Panc1 (cell line): Measurements from ENCODE around the gene RASAL1. TPM values are rescaled to one million over a fixed set of nuclear protein-coding genes. Genes with fewer than 3 reads are reported as not detected.

ENCODE experiments used
- ATAC-seq: fragments of 200-7000 bp; cut with Tn5 transposase; 2 replicates; pipeline ENCODE4 v1.9.1; 2020; ENCODE audit warnings: mild to moderate bottlenecking, moderate library complexity
- BruUV-seq: library from RNA; stranded (reverse); fragments of 400-500 nt; replicated peaks from 2 replicates; lab custom pipeline; 2021; lab: Mats Ljungman, UMichigan
- CTCF ChIA-PET: fragments of 300-600 bp; sonication (Branson Sonifier 250); formaldehyde crosslinking; loops from one replicate; lab custom pipeline; 2022; ENCODE audit warnings: antibody characterized with exemption; lab: Charles Lee
- POLR2A ChIA-PET: fragments of 300-600 bp; sonication (Branson Sonifier 250); formaldehyde crosslinking; loops from one replicate; lab custom pipeline; 2022; ENCODE audit warnings: antibody characterized with exemption; lab: Charles Lee
- DNase-seq: peaks from one replicate; pipeline ENCODE4 v3.0.0-alpha.2; 2010; ENCODE audit warnings: low read depth, low spot score
- H3K27ac ChIP-seq: 2 replicates; pipeline ENCODE4 v1.5.1; 2011; ENCODE audit warnings: mild to moderate bottlenecking, low read length, inconsistent platforms
- H3K27me3 ChIP-seq: fragments of 200-500 bp; sonication (Bioruptor generic); 2 replicates; pipeline ENCODE4 v1.6.0; 2014; ENCODE audit warnings: low read length, inconsistent platforms; ENCODE audit not compliant: control insufficient read depth, insufficient read depth
- H3K36me3 ChIP-seq: fragments of 200-500 bp; sonication (Bioruptor generic); 2 replicates; pipeline ENCODE4 v1.5.1; 2014; ENCODE audit warnings: inconsistent platforms, mild to moderate bottlenecking, low read length, moderate library complexity; ENCODE audit not compliant: control insufficient read depth, insufficient read depth
- H3K4me1 ChIP-seq: 2 replicates; pipeline ENCODE4 v1.5.1; 2011; ENCODE audit warnings: inconsistent platforms, mild to moderate bottlenecking, low read length, moderate library complexity; ENCODE audit not compliant: control insufficient read depth, insufficient read depth
- H3K4me3 ChIP-seq, 2 experiments: 2 replicates each; pipeline ENCODE4 v1.5.1; 2011 to 2012; ENCODE audit warnings: low read depth in 2 of 2, low read length in 2 of 2, mild to moderate bottlenecking in 2 of 2, inconsistent platforms in 1 of 2, moderate library complexity in 1 of 2
- H3K9me3 ChIP-seq: fragments of 200-500 bp; sonication (Bioruptor generic); 2 replicates; pipeline ENCODE4 v1.5.1; 2014; ENCODE audit warnings: low read depth, mild to moderate bottlenecking, inconsistent platforms, low read length, moderate library complexity; ENCODE audit not compliant: control insufficient read depth, insufficient read depth
- POLR2AphosphoS5 ChIP-seq: IDR thresholded peaks from 2 replicates; pipeline ENCODE4 v1.6.1; 2012; ENCODE audit warnings: mild to moderate bottlenecking, low read depth, low read length, moderate library complexity
- SIN3A ChIP-seq: IDR thresholded peaks from 2 replicates; pipeline ENCODE4 v1.6.1; 2012; ENCODE audit warnings: low read depth, mild to moderate bottlenecking, low read length, moderate library complexity, borderline replicate concordance; ENCODE audit not compliant: insufficient read depth
- TCF7L2 ChIP-seq: IDR thresholded peaks from 2 replicates; pipeline ENCODE4 v1.6.1; 2011; ENCODE audit warnings: mild to moderate bottlenecking, low read depth, low read length, inconsistent platforms
- in situ Hi-C: cut with HindIII; loops from 2 replicates; pipeline ENCODE4 v1.10.0; 2016; ENCODE audit warnings: low sequenced_read_pairs, low pct_unique_long_range_greater_than_20kb
- intact Hi-C: fragments of 100-400 bp; cut with micrococcal nuclease; formaldehyde crosslinking; loops from one replicate; pipeline ENCODE4 v1.10.0; 2022; ENCODE audit not compliant: unreplicated experiment
- total RNA-seq: library from RNA; stranded (reverse); gene quantifications from one replicate; pipeline ENCODE4 v1.2.1, GENCODE V29; 2021; ENCODE audit not compliant: unreplicated experiment
- TF ChIP-seq, protein P1 (sequence below), 2 experiments: IDR thresholded peaks; 2 replicates each; pipeline ENCODE4 v1.6.1; 2011 to 2012; ENCODE audit warnings: low read depth in 2 of 2, control low read depth in 1 of 2, low read length in 1 of 2, mild to moderate bottlenecking in 1 of 2, moderate library complexity in 1 of 2; ENCODE audit not compliant: insufficient read depth in 1 of 2
- TF ChIP-seq, protein P2 (sequence below): fragments of 450-650 bp; IDR thresholded peaks from 2 replicates; pipeline ENCODE4 v1.5.1; 2017; ENCODE audit warnings: mild to moderate bottlenecking

RASAL1 gene
- total RNA-seq, 1 experiment from 2014 or later: 0.28 TPM

GRCh38 chr12:113067987-113068935 lies 67.3 kb downstream of the RASAL1 start:
- no peaks in the 10 kb centered on the region for H3K9me3 ChIP-seq
- no peak for DNase-seq
- in situ Hi-C loops (loop anchor here (25.0 kb wide), 1 partner anchor 94 kb away; no protein-coding TSS in a partner anchor), intact Hi-C loops (no loop called here)
- ChIA-PET CTCF (no interaction called here), POLR2A (no interaction called here)
- TF ChIP-seq POLR2AphosphoS5 (no peak), SIN3A (no peak), TCF7L2 (no peak)
- TF ChIP-seq, protein P1, sequence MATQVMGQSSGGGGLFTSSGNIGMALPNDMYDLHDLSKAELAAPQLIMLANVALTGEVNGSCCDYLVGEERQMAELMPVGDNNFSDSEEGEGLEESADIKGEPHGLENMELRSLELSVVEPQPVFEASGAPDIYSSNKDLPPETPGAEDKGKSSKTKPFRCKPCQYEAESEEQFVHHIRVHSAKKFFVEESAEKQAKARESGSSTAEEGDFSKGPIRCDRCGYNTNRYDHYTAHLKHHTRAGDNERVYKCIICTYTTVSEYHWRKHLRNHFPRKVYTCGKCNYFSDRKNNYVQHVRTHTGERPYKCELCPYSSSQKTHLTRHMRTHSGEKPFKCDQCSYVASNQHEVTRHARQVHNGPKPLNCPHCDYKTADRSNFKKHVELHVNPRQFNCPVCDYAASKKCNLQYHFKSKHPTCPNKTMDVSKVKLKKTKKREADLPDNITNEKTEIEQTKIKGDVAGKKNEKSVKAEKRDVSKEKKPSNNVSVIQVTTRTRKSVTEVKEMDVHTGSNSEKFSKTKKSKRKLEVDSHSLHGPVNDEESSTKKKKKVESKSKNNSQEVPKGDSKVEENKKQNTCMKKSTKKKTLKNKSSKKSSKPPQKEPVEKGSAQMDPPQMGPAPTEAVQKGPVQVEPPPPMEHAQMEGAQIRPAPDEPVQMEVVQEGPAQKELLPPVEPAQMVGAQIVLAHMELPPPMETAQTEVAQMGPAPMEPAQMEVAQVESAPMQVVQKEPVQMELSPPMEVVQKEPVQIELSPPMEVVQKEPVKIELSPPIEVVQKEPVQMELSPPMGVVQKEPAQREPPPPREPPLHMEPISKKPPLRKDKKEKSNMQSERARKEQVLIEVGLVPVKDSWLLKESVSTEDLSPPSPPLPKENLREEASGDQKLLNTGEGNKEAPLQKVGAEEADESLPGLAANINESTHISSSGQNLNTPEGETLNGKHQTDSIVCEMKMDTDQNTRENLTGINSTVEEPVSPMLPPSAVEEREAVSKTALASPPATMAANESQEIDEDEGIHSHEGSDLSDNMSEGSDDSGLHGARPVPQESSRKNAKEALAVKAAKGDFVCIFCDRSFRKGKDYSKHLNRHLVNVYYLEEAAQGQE (IDR thresholded peaks at IDR 0.05; ENCODE audit: insufficient read depth in 1 of 2, low read depth in 2 of 2, low read length in 1 of 2): no peak
- TF ChIP-seq, protein P2, sequence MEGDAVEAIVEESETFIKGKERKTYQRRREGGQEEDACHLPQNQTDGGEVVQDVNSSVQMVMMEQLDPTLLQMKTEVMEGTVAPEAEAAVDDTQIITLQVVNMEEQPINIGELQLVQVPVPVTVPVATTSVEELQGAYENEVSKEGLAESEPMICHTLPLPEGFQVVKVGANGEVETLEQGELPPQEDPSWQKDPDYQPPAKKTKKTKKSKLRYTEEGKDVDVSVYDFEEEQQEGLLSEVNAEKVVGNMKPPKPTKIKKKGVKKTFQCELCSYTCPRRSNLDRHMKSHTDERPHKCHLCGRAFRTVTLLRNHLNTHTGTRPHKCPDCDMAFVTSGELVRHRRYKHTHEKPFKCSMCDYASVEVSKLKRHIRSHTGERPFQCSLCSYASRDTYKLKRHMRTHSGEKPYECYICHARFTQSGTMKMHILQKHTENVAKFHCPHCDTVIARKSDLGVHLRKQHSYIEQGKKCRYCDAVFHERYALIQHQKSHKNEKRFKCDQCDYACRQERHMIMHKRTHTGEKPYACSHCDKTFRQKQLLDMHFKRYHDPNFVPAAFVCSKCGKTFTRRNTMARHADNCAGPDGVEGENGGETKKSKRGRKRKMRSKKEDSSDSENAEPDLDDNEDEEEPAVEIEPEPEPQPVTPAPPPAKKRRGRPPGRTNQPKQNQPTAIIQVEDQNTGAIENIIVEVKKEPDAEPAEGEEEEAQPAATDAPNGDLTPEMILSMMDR: no peak
- H3K4me3 ChIP-seq: no peak overlapping the region
- no TSS peak for BruUV-seq
- H3K36me3 ChIP-seq: no peaks in the 10 kb centered on the region
- ATAC-seq: no peak
- H3K27ac ChIP-seq: no peak overlapping the region
- H3K27me3 ChIP-seq: no peaks in the 10 kb centered on the region; the same call in 1 of the 2 replicates
- H3K4me1 ChIP-seq: peaks cover 4% of the 10 kb centered on the region; the same call in 1 of the 2 replicates

DNA sequence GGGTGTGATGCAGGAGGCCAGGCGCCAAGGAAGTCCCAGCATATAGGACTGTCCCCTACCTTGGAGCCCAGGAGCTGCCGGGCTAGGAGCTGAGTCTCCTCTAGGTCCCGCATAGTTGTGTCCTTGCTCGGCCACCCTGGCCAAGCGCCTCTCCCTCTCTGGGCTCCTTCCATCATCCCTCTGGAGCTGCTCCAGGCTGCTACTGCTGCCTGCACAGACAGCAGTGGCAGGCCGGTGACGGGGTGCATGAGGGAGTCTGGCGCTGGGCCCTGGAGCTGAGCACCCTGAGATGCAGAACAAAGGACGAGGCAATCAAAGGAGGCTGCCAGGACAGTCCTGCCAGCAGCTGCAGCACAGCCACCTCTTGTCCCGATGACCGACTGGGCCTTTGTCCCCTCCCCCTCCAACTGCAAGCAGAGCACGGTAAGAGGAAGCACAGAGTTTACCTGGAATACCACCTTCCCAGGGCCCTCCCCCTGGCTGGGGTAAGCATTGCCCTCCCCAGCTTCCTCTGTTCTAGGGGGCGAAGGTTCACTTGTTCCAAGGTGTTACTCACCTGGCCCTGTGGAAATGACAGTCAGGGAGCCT lies 68.7 kb downstream of the RASAL1 start:
- ATAC-seq (no peak), DNase-seq (no peak)
- in situ Hi-C loops: loop anchor here (25.0 kb wide), 1 partner anchor 95 kb away; no protein-coding TSS in a partner anchor
- no peaks in the 10 kb centered on the region for H3K36me3 ChIP-seq
- H3K4me1 ChIP-seq: peaks cover 2% of the 10 kb centered on the region; the same call in 1 of the 2 replicates
- intact Hi-C loops: no loop called here
- no TSS peak for BruUV-seq
- no peak overlapping the region for H3K4me3 ChIP-seq
- ChIA-PET CTCF (no interaction called here), POLR2A (no interaction called here)
- no peaks in the 10 kb centered on the region for H3K9me3 ChIP-seq
- no peak overlapping the region for H3K27ac ChIP-seq
- TF ChIP-seq TCF7L2 (no peak), POLR2AphosphoS5 (no peak)
- TF ChIP-seq, protein P1 (IDR thresholded peaks at IDR 0.05; ENCODE audit: insufficient read depth in 1 of 2, low read depth in 2 of 2, low read length in 1 of 2): no peak
- no peaks in the 10 kb centered on the region; the same call in 1 of the 2 replicates for H3K27me3 ChIP-seq
